Left ventricle myocardium superior (tissue), 1 donor: ENCODE results near the gene PCLAF. TPM values are rescaled to one million over a fixed set of nuclear protein-coding genes. Genes with fewer than 3 reads are reported as not detected.
"Not testable (repeated sequence)": the region's sequence is repeated elsewhere in the genome, so short reads cannot be mapped to it uniquely, and the experiment has no call there.

Experiments
- ATAC-seq: fragments of 200-7000 bp; cut with Tn5 transposase; one replicate; pipeline ENCODE4 v1.9.1; 2020; ENCODE audit warnings: mild to moderate bottlenecking, moderate library complexity
- DNase-seq: peaks from one replicate; pipeline ENCODE4 v3.0.0-alpha.2; 2020
- intact Hi-C: fragments of 100-400 bp; cut with micrococcal nuclease; formaldehyde crosslinking; loops from one replicate; pipeline ENCODE4 v1.11.0; 2022
- total RNA-seq: library from RNA; stranded (reverse); fragmentation: NEBNext Ultra II Directional; extraction: Animal tissue kit (Norgen Biotek cat#: 25700); gene quantifications from one replicate; pipeline ENCODE4 v1.2.1, GENCODE V29; 2021
- donor health status: DM: no; HTN: yes; CAD: no; lungs with severe emphysema.

PCLAF gene
- total RNA-seq, 1 donor from 2014 or later = 0.20 TPM

GRCh38 chr15:64373360-64373759 is 7.9 kb downstream of the PCLAF start:
- intact Hi-C loops = no loop called here
- DNase-seq (no peak), ATAC-seq (no peak)

DNA sequence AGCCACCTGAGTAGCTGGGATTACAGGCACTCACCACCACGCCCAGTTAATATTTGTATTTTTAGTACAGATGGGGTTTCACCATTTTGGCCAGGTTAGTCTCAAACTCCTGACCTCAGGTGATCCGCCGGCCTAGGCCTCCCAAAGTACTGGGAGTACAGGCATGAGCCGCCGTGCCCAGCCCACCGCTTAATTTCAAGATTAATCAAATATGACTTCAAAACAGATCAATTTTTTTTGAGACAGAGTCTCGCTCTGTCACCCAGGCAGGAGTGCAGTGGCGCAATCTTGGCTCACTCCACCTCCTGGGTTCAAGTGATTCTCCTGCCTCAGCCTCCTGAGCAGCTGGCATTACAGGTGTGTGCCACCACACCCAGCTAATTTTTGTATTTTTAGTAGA is 9.9 kb downstream of the PCLAF start:
- ATAC-seq, intact Hi-C loops, DNase-seq: not testable (repeated sequence)

DNA sequence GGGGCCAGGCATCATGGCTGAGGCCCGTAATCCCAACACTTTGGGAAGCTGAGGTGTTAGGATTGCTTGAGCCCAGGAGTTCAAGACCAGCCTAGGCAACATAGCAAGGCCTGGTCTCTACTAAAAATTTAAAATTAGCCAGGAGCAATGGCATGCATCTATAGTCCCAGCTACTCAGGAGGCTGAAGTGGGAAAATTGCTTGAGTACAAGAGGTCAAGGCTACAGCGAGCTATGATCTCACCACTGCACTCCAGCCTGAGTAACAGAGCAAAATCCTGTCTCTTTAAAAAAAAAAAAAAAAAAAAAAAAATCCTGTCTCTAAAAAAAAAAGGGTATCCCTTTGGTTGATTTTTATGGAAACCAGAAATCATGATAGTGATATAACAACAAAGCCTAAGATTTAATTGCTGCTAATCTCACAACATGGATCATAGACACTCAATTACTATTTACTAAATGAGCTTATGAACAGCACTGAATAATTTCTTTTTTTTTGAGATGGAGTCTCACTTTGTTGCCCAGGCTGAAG is 12.1 kb downstream of the PCLAF start:
- ATAC-seq (no peak), DNase-seq (no peak)
- intact Hi-C loops = no loop called here

DNA sequence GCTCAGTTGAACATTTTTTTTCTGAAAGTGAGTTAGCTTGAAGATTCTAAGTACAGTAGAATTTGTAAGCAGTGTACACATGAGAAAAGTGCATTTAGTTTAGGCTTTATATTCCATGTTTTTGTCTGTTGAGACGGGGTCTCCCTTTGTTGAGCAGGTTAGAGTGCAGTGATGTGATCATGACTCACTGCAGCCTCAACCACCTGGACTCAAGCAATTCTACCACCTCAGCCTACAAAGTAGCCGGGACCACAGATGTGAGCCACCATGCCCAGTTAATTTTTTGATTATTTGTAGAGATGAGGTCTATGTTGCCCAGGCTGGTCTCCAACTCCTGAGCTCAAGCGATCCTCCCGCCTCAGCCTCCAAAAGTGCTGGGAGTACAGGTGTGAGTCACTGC is 20.0 kb downstream of the PCLAF start:
- intact Hi-C loops = no loop called here
- DNase-seq (no peak), ATAC-seq (no peak)

- DNase-seq (no peak), ATAC-seq (no peak)
- intact Hi-C loops = no loop called here
These were observed 24.6 kb downstream of the PCLAF start for GRCh38 chr15:64356710-64357040.

DNA sequence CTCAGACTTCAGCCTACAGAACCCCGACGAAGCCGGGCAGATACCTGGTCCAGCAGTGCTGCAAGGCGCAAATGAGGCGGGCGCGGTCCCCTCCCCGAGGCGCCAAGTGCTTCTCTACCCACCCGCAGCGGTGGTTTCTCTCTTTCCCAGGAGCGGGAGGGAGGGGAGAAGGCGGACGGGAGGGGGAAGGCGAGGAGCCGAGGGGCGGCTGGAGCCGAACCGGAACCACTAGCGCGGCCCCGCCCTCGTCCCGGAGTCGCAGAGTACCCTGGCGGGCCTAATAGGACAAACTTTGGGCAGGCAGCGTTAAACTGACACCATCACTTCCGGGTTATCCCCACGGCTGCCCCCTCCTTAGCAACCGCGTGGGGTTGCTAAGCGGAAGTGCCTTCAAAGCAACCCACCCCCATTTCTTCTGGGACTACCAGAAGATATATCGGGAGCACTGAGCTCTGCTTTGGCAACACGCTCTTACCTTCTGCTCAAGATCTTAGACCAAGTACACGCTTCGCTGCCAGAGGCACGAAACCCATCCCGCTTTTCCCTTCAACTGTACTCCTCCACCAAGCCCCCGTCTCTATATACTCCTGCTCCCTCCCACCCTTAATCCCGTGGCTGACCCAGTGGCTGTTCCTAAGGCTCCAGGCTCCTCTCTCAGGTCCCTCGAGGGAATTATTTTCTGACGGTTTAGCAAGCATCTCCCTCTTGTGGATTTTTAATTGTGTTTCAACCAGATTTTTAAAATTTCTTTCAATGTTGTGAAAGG is 25.1 kb downstream of the PCLAF start, which contains the start of gene CSNK1G1:
Gene CSNK1G1, minus strand, starts transcription at position 230 of the 766 bp plus-strand sequence. CDS start 55,674 bp downstream, outside the sequence.
- DNase-seq (peak; percentile 96), ATAC-seq (peak; percentile 100)
- intact Hi-C loops = no loop called here

DNA sequence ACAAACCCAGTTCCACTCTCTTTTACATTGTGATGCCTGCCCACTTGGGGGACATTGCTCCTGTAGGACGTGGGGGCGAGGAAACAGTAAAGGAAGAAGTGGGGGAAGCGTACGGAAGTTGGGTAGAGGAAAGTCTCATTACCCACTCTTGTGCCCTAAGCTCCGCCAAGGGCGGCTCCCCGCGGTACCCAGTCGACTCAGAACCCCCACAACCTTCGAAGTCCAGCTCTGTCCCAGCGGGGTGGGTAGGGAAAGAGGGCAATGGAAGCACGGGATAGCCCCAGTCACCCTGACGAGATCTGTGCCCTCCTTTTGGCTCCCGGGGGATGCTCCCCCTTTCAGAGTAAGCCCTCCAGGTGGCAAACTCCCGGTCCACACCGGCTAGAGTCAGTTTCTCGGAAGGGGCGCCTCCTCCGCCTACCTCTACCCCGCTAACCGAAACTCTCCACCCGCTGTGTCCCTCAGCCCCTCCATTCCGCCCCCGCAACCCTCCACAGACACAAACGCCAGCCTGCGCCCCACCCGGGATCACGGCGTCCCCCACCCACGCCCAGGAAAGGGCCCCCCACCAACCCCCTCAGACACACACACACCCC is 25.8 kb downstream of the PCLAF start:
- intact Hi-C loops = no loop called here

GRCh38 chr15:64354688-64355344 is 26.4 kb downstream of the PCLAF start:
- ATAC-seq (no peak), DNase-seq (no peak)
- intact Hi-C loops = no loop called here

More for the DNA sequence above, 25.8 kb downstream of the PCLAF start:
- ATAC-seq (peak; percentile 26), DNase-seq (no peak)

DNA sequence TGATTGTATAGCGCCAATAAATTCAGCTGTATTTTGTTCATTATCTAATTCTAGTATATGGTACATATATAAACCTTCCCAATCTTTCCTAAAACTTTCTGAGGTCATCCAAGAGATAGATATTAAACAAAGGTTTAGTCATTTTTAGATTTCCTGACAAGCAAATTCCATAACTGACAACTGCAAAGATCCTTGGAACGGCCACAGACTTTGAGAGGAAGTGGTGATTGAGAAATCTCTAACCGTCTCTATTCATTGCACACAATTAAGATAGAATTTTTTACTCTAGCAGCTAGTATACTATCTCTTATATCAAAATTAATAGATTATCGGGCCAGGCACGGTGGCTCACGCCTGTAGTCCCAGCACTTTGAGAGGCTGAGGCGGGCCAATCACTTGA is 30.0 kb downstream of the PCLAF start:
- no peak for ATAC-seq
- DNase-seq = no peak
- intact Hi-C loops = no loop called here

- DNase-seq (no peak), ATAC-seq (peak; percentile 43)
- intact Hi-C loops = no loop called here
These were observed 31.9 kb downstream of the PCLAF start for GRCh38 chr15:64349375-64349774.

- intact Hi-C loops = no loop called here
- ATAC-seq = no peak
- no peak for DNase-seq
These were observed 32.8 kb downstream of the PCLAF start for GRCh38 chr15:64348455-64348854.

DNA sequence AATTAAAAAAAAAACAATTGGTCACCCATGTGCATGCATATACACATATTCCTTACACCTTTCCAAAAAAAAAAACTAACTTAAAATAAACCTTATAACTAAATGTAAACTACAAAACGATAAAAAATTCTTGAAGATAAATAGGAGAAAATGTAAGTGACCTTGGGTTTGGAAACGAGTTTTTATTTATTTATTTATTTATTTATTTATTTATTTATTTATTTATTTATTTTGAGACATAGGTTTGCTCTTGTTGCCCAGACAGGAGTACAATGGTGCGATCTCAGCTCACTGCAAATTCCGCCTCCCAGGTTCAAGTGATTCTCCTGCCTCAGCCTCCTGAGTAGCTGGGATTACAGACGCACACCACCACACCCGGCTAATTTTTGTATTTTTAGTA is 35.0 kb downstream of the PCLAF start:
- DNase-seq, ATAC-seq, intact Hi-C loops: not testable (repeated sequence)

DNA sequence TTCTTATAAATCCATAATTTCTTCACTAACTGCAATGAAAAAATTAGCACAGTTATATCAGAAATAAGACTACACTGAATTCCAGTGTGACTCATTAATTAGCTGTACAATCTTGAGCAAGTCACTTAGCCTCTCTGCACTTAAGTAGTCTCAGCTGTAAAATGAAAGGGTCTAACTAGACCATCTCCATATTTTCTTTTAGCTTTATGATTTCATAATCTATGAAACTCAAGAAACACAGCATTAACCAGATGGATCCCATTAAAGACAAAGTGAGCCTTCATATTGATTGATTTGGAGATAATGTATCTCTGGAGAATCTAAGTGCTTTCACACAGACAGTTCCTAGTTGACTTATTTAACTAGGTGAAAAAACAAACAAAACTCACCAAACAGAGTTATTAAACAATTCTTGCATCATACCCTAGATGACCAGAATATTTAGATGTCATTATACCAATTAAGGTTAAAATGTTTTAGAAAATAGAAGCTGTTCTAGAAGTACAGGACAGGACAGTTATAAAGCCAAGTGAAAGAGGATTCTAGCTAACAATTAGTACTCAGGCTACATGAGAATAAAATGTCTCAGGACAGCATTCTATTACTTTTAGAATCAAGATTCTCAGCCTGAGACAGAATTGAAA is 36.5 kb downstream of the PCLAF start:
- no peak for DNase-seq
- no peak for ATAC-seq
- intact Hi-C loops = no loop called here

GRCh38 chr15:64343841-64344240 is 37.4 kb downstream of the PCLAF start:
- intact Hi-C loops = no loop called here
- ATAC-seq (no peak), DNase-seq (no peak)

DNA sequence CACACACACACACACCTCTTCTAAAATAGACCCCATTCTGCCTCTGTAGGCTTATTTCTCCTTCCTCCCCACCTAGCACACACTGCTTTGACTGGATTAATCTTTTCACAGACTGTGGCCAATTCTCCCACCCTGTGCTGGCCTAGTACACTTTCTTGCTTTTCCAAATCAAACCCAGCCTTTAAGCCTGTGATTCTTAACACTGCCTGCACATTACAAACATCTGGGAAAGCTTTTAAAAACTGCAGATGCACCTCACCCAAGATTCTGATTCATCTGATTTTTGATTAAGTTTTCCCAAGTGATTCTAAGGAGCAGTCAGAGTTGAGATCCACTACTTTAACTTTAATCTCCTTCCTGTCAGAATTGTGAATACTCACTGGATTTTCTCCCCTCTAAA is 38.0 kb downstream of the PCLAF start:
- intact Hi-C loops = no loop called here
- ATAC-seq = peak; percentile 13
- no peak for DNase-seq

DNA sequence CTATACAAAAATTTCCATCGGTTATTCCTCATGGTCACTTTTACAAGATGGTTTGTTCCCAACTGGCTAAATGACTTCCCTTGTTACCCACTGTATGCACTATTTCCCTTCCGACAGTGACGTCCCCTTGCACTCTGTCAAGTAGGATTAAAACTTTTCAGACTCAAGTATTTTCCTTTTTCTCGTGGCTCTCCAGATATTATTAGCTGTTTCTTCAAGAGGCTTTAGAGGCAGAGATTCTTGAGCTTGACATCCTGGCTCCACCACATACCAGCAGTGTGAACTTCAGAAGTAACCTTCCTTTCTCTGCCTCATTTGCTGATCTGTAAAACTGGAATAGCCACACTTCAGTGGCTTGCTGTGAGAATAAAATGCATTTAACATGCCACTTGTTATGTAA is 39.3 kb downstream of the PCLAF start:
- DNase-seq = no peak
- intact Hi-C loops = no loop called here
- ATAC-seq = no peak

GRCh38 chr15:64340355-64340754 is 40.9 kb downstream of the PCLAF start:
- DNase-seq (no peak), ATAC-seq (no peak)
- intact Hi-C loops = no loop called here

- intact Hi-C loops = no loop called here
- DNase-seq (no peak), ATAC-seq (no peak)
These were observed 43.5 kb downstream of the PCLAF start for GRCh38 chr15:64337761-64338160.

- intact Hi-C loops = no loop called here
- ATAC-seq (no peak), DNase-seq (no peak)
These were observed 47.0 kb downstream of the PCLAF start for GRCh38 chr15:64333986-64334929.
